Fibroblast of lung (primary cell): Measurements from ENCODE around the gene COL4A2. TPM values are rescaled to one million over a fixed set of nuclear protein-coding genes. Genes with fewer than 3 reads are reported as not detected.

Experiments used
- DNase-seq, 2 donors: peaks; one replicate each; pipeline versions ENCODE4 v3.0.0 to v3.0.0-alpha.2; 2010; ENCODE audit warnings: low read depth in 2 of 2
- H2AFZ ChIP-seq: 2 replicates; pipeline ENCODE4 v1.5.1; 2012; ENCODE audit warnings: low read length, control low read depth, inconsistent platforms
- H3K27ac ChIP-seq: 2 replicates; pipeline ENCODE4 v1.5.1; 2011; ENCODE audit warnings: low read length, control low read depth; ENCODE audit not compliant: insufficient read depth
- H3K27me3 ChIP-seq: 2 replicates; pipeline ENCODE4 v1.5.1; 2011; ENCODE audit warnings: mild to moderate bottlenecking, low read length; ENCODE audit not compliant: control insufficient read depth, insufficient read depth
- H3K36me3 ChIP-seq: 2 replicates; pipeline ENCODE4 v1.5.1; 2011; ENCODE audit warnings: low read length; ENCODE audit not compliant: control insufficient read depth, insufficient read depth
- H3K4me1 ChIP-seq: 2 replicates; pipeline ENCODE4 v1.5.1; 2011; ENCODE audit warnings: low read length; ENCODE audit not compliant: control insufficient read depth, insufficient read depth; ENCODE audit errors: extremely low read depth
- H3K4me2 ChIP-seq: 2 replicates; pipeline ENCODE4 v1.5.1; 2011; ENCODE audit warnings: low read length, control low read depth; ENCODE audit not compliant: insufficient read depth; ENCODE audit errors: extremely low read depth
- H3K4me3 ChIP-seq, 4 experiments: fragments of 200-600 bp in 1 of 4; sonication (generic) in 1 of 4; replicated peaks in 1 of 4; 2 replicates each; pipeline ENCODE4 v1.5.1; 2011 to 2016; ENCODE audit warnings: low read length in 4 of 4, low read depth in 3 of 4, mild to moderate bottlenecking in 3 of 4, control low read depth in 2 of 4, inconsistent platforms in 1 of 4, mixed read lengths in 1 of 4; ENCODE audit not compliant: insufficient read depth in 1 of 4; ENCODE audit errors: control extremely low read depth in 1 of 4
- H3K79me2 ChIP-seq: 2 replicates; pipeline ENCODE4 v1.5.1; 2012; ENCODE audit warnings: mild to moderate bottlenecking, low read length, inconsistent platforms; ENCODE audit not compliant: control insufficient read depth, insufficient read depth
- H3K9ac ChIP-seq: 2 replicates; pipeline ENCODE4 v1.5.1; 2011; ENCODE audit warnings: mild to moderate bottlenecking, low read length, control low read depth; ENCODE audit not compliant: insufficient read depth
- H3K9me3 ChIP-seq: 2 replicates; pipeline ENCODE4 v1.5.1; 2012; ENCODE audit warnings: low read depth, low read length; ENCODE audit not compliant: control insufficient read depth, insufficient read depth
- H4K20me1 ChIP-seq: 2 replicates; pipeline ENCODE4 v1.5.1; 2011; ENCODE audit warnings: low read length; ENCODE audit not compliant: control insufficient read depth, insufficient read depth; ENCODE audit errors: extremely low read depth
- EZH2 ChIP-seq: IDR thresholded peaks from 2 replicates; pipeline ENCODE4 v1.5.1; 2012; ENCODE audit warnings: low read length, control low read depth, mild to moderate bottlenecking; ENCODE audit errors: missing control alignments
- polyA plus RNA-seq, 2 donors: library from polyadenylated mRNA; depleted of rRNA in 1 of 2; stranded (reverse) in 1 of 2; unstranded in 1 of 2; fragments of >200 nt; gene quantifications; 2 replicates each; pipeline ENCODE4 v1.2.1, GENCODE V29; 2011 to 2012; ENCODE audit warnings: missing spikeins in 1 of 2
- total RNA-seq: library from RNA; depleted of rRNA; stranded (reverse); fragments of >200 nt; gene quantifications from 2 replicates; pipeline ENCODE4 v1.2.1, GENCODE V29; 2014
- TF ChIP-seq, protein P1 (sequence below), 2 donors: IDR thresholded peaks in 1 of 2; conservative IDR thresholded peaks in 1 of 2; 1 replicate in 1 of 2; 2 replicates in 1 of 2; pipeline ENCODE4 v1.5.1; 2011 to 2012; ENCODE audit warnings: low read length in 2 of 2, control low read depth in 1 of 2, inconsistent platforms in 1 of 2, low read depth in 1 of 2, mild to moderate bottlenecking in 1 of 2

COL4A2 gene
- total and polyA plus RNA-seq, 2 donors (not counting 1 experiment from before 2014, with no cell fraction given): 93.1 to 463 TPM

DNA sequence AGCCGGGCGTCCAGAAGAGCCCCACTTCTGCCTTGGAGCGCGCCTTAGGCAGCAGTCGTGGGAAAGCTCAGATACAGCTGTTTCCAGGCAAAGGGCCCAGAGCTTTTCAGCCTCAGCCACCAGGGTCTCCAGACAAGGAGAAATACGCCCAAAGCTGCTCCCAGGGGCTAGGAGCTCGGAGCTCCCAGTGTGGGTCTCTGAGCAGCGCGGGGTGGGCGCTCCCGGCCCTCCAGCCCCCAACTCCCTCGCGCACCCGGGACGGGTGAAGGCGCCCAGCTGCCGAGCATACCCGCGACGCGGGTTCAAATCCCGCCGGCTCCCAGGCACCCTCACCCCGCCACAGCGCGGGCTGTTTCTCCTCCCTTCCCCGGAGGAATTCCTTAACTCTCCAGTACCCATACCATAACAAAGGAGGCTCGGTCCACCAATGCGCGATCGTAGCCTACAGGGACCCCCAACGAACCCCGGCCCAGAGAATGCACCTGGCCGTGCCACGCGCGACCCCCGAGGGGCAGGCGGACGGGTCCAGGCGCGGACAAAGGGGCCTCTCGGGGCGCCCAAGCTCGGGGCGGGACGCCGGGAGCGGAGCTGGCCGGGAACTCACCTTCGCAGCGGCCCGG, 634 bp upstream of the COL4A2 start:
- Histone ChIP-seq H3K36me3 (peaks cover 4% of the 10 kb centered on the region), H3K79me2 (peaks cover 85% of the 10 kb centered on the region), H4K20me1 (no peaks in the 10 kb centered on the region), H3K27me3 (no peaks in the 10 kb centered on the region), H3K27ac (peak overlapping the region; percentile 73), H3K4me1 (peaks cover 21% of the 10 kb centered on the region), H3K4me2 (peak overlapping the region; percentile 97), H2AFZ (no peak overlapping the region), H3K4me3 (peak overlapping the region; percentile 50 to 66 (median 54)), H3K9me3 (no peaks in the 10 kb centered on the region), H3K9ac (peak overlapping the region; percentile 95)
- peak; percentile 57 to 68 for DNase-seq
- TF ChIP-seq, protein P1, sequence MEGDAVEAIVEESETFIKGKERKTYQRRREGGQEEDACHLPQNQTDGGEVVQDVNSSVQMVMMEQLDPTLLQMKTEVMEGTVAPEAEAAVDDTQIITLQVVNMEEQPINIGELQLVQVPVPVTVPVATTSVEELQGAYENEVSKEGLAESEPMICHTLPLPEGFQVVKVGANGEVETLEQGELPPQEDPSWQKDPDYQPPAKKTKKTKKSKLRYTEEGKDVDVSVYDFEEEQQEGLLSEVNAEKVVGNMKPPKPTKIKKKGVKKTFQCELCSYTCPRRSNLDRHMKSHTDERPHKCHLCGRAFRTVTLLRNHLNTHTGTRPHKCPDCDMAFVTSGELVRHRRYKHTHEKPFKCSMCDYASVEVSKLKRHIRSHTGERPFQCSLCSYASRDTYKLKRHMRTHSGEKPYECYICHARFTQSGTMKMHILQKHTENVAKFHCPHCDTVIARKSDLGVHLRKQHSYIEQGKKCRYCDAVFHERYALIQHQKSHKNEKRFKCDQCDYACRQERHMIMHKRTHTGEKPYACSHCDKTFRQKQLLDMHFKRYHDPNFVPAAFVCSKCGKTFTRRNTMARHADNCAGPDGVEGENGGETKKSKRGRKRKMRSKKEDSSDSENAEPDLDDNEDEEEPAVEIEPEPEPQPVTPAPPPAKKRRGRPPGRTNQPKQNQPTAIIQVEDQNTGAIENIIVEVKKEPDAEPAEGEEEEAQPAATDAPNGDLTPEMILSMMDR (conservative IDR thresholded peaks at IDR 0.05 in 1 of 2, IDR thresholded peaks at IDR 0.05 in 1 of 2; ENCODE audit: low read depth in 1 of 2, low read length in 2 of 2): peak in 1 of 2 donors; percentile 9
- TF ChIP-seq EZH2: no peak

DNA sequence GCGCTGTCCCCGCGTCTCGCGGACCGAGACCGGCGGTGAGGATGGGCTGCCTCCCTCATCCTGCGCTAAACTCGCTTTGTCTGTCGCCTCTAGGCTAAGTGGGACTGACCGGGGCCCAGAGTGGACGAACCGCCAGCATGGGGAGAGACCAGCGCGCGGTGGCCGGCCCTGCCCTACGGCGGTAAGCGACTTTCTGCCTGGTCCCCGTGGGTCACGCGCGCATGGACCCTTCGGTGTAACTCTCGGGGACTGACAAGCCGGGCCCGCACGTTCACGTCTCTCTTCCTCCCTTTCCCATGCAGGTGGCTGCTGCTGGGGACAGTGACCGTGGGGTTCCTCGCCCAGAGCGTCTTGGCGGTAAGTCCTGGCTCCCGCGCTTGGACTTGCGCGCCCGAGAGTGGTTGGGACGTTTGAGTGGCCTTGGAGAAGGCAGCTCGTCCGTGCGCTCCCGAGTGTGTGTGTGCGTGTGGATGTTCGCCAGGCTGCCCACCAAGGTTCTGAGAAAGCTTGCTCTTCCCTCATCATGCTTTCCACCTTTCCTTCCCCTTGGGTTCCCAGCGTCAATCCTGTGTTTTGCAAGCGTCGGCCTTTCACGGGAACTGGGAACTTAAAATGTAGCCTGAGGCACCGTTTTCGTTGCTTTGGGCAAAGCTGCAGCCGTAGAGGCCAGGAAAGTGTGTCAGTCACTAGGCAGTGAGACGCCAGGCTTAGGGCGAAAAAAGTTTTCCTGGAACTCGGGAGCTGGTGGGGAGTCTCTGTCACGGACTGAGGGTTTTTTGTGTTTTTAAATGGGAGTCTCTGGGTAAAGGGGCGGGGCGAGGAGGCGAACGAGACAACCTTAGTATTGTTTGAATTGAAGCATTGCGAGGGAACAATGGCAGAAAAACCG, 927 bp downstream of the COL4A2 start:
- Histone ChIP-seq H3K36me3 (peaks cover 4% of the 10 kb centered on the region), H3K27me3 (no peaks in the 10 kb centered on the region), H3K27ac (peak overlapping the region; percentile 73), H3K9me3 (no peaks in the 10 kb centered on the region), H2AFZ (peak overlapping the region; percentile 36), H3K4me1 (peaks cover 19% of the 10 kb centered on the region), H3K79me2 (peaks cover 91% of the 10 kb centered on the region), H3K4me2 (peak overlapping the region; percentile 97), H3K9ac (peak overlapping the region; percentile 95), H3K4me3 (peak overlapping the region; percentile 50 to 69 (median 62)), H4K20me1 (no peaks in the 10 kb centered on the region)
- peak; percentile 61 to 73 for DNase-seq
- TF ChIP-seq EZH2: no peak
- TF ChIP-seq, protein P1 (conservative IDR thresholded peaks at IDR 0.05 in 1 of 2, IDR thresholded peaks at IDR 0.05 in 1 of 2; ENCODE audit: low read depth in 1 of 2, low read length in 2 of 2): no peak

DNA sequence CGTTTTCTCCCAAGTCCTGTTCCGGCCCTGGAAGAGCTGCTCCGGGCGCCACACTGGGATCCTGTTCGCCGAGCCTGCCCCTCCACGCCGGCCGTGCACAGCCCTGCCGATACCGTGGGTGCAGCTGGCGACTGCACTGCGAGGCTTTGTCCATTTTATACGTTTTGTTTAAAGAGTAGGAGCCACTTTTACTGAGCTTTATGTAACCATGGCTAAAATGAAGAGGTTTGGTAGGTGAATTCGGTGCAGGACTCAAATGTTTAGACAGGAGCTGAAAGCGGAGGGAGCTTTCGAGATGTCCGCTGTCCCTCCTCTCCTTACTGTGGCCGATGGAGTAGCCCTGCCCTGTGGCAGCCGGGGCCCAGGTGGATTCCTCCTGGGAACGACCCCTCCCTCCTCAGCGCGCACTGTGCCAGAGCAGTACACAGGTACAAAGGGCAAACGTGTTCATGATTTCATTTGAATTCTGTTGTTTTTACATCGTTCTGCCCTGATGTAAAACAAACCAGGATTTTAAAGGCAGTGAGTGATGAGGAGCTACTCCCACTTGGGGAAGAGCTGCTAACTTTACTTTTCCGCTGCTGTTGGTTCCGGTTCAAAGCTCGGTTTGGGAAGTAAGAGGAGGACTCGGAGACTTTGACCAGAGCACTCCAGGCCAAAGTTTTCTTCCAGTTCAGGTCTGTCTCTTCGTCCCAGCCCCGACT, 1.7 kb downstream of the COL4A2 start:
- Histone ChIP-seq H3K36me3 (peaks cover 4% of the 10 kb centered on the region), H4K20me1 (no peaks in the 10 kb centered on the region), H2AFZ (no peak overlapping the region), H3K9ac (peak overlapping the region; percentile 95), H3K4me2 (peak overlapping the region; percentile 97), H3K27ac (peak overlapping the region; percentile 73), H3K9me3 (no peaks in the 10 kb centered on the region), H3K27me3 (no peaks in the 10 kb centered on the region), H3K4me1 (peaks cover 14% of the 10 kb centered on the region), H3K4me3 (peak overlapping the region; percentile 50 to 69 (median 62)), H3K79me2 (peaks cover 87% of the 10 kb centered on the region)
- no peak for DNase-seq
- TF ChIP-seq, protein P1 (conservative IDR thresholded peaks at IDR 0.05 in 1 of 2, IDR thresholded peaks at IDR 0.05 in 1 of 2; ENCODE audit: low read depth in 1 of 2, low read length in 2 of 2): no peak
